NCI-H1048 (cell line): ENCODE measurements around the gene ACP6.
"Not testable (repeated sequence)": the region's sequence is repeated elsewhere in the genome, so short reads cannot be mapped to it uniquely, and the experiment has no call there.

ENCODE experiments used
- DNase-seq: peaks from one replicate; lab custom pipeline; 2025; lab: John Stamatoyannopoulos, UW

The ACP6 gene

GRCh38 chr1:147670319-147671001, at the start of gene ACP6:
TSS of gene ACP6 (minus strand) at chr1:147670524. CDS start at chr1:147670048, 476 bp downstream.
- peak; percentile 89 for DNase-seq

- no peak for DNase-seq
Measured at GRCh38 chr1:147719711-147720225, 49.4 kb upstream of the ACP6 start.

DNA sequence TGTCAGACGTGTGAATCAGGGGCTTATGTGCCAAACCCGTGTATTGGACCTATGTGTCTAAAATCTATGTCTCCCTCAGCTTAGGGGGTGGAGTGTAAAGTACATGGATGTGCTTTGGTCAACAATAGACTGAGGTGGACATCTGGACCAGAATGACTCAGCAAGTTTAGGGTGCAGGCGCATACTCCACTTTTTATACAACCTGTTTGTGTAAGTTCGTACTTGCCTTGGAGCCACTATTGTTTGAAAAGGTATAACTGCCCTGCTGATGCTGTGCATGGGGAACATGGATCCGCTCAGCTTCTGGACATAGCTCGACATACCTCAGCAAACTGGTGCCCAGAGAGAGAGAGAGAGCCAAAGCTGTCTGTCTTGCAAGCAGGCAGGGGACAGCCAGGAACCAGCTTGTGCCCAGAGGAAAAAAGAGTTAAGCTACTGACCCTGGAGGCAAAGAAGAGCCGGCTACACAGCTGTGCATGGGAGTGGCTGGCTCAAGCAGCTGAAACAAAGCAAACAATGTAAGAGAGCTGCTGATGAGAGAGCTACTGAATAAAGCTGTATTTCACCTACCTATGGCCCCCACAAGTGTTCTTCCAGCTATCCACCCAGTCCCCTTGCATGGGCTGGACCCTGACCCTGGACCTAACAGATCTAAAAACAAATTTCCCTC, 48.8 kb upstream of the ACP6 start:
- no peak for DNase-seq

DNA sequence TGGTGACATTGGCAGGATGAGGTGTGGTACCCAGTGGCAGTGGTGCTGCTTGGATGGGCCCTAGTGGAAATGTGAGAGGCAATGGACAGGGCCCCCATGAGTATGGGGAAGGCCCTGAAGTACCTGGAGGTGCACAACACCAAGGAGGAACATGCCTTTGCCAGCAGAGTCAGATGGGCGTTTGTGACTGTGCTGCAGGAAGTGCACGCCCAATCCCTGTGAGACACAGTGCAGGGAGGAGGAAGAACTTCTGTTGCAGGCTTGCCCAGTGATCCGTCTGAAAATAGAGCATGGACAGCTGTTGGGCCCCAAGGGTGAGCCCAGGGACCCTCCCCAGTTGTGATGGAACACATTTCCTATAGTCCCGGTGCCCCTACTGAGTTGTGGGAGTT, 47.4 kb upstream of the ACP6 start:
- DNase-seq, result no peak

DNA sequence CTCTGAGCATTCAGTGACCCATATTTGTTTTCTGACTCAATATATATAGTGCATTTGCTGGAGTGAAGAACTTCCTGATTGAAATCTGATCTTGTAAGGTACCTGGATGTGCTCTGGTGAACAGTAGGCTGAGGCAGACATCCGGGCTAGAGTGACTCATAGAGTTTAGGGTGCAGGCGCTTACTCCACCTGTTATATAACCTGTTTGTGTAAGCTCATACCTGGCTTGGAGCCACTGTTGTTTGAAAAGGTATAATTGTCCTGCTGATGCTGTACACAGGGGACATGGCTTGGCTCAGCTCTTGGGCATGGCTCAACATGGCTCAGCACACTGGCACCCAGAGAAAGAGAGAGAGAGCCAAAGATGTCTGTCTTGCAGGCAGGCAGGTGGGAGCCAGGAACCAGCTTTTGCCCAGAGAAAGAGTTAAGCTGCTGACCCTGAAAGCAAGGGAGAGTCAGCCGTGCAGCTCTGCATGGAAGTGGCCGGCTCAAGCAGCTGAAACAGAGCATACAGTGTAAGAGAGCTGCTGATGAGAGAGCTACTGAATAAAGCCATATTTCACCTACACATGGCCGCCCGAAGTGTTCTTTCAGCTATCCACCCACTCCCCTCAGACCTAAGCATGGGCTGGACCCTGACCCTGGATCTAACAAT, 46.9 kb upstream of the ACP6 start:
- no peak for DNase-seq

DNA sequence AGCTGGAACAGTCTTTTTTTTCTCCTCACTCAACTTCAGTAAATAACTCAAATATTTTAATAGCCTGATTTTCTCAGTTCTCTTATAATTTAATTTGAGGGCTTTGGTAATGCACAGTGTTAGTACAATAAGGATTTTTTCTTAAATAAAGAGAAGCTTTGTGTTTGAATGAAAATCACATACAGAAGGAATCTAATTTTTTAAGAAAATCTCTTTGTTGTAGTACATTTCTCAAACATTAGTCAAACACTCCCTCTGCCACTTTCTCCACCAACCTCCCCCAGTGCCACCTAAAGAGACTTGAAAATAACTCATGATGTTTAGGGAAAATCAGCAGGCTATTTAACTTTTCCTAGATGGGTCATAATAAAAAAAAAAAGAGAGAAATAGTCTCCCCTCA, 42.3 kb upstream of the ACP6 start:
- DNase-seq, result no peak

- peak; percentile 55 for DNase-seq
Measured at GRCh38 chr1:147700042-147701006, 30.0 kb upstream of the ACP6 start.

- no peak for DNase-seq
Measured at GRCh38 chr1:147699686-147700041, 29.3 kb upstream of the ACP6 start.

GRCh38 chr1:147683163-147683763, 12.9 kb upstream of the ACP6 start:
- DNase-seq, result no peak

DNA sequence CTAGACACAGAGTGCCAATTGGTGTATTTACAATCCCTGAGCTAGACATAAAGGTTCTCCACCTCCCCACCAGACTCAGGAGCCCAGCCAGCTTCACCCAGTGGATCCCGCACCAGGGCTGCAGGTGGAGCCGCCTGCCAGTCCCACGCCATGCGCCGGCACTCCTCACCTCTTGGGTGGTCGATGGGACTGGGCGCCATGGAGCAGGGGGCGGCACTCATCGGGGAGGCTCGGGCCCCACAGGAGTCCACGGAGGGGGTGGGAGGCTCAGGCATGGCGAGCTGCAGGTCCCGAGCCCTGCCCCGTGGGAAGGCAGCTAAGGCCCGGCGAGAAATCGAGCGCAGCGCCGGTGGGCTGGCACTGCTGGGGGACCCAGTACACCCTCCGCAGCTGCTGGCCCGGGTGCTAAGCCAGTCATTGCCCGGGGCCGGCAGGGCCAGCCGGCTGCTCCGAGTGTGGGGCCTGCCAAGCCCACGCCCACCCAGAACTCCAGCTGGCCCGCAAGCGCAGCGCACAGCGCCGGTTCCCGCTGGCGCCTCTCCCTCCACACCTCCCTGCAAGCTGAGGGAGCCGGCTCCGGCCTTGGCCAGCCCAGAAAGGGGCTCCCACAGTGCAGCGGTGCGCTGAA, 10.4 kb upstream of the ACP6 start:
- DNase-seq, result not testable (repeated sequence)

DNA sequence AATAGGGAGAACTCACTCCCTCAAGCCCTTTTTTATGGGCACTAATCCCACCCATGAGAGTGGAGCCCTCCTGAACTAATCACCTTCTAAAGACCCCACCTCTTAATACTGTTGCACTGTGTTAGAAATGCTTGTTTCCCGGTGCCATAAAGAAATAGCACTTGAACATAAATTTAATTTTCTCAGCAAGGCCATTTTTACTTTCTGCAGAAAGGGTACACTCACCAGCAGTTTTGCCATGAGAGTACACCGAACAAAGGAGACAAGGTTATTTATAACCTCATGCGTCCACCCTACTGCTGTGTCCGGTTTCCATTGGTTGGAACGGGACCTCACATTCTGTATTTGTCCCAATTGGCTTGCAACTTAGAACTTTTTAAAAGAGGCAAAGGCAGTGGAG, 7.4 kb upstream of the ACP6 start:
- DNase-seq, result not testable (repeated sequence)

DNA sequence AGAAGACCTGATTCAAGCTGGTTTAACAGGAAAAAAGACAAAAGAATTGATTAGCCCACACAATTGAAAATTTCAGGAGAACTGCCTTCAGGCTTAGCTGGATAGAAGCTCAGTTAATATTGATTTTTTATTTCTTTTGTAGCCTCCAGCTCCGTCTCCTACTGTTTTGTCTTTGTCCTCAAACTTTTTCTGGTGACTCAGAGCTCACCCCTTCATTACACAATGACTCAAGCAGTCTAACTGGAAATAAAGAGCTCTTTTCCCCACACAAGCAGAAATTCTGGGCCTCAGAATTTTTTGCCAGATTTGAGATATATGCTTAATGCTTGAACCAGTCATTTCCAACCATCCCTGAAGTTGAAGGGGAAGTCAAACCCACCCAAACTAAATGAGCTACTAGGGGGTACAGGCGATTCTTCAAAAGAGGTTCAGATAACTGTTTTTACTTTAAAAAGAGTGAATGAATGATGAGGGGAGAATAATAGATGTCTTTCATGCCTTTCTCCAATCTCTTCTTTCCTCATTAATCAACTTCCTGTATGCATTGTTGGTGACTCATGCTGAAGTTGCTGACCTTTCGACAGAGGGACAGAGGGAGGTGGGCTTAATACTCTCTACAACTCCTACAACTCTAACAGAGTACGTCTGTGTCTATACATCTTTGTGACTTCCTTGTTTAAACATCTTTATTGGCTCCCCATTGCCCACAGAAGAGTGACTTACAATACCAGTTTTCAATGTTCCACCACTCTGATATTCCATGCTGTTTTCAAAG, 6.2 kb upstream of the ACP6 start:
- DNase-seq, result no peak

- DNase-seq, result no peak
Measured at GRCh38 chr1:147673816-147674215, 3.5 kb upstream of the ACP6 start.

DNA sequence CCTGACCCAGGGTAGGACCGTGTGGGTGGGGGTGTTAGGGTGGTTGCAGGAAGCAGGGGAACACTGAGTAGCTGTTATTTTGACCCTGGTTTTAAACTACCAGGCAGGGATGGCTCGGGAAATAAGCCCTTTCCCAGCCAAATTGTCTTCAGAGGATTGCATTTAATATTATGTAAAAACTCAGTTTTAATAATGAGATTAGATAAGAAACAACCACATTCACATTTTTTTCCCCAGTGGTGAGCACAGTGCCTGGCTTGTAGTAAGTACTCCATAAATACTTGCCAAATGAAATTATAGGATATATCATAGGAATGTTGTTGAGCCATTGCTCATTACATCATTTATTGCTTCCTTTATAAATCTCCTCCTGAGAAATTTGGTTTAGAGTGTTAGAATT, 3.1 kb upstream of the ACP6 start:
- no peak for DNase-seq

GRCh38 chr1:147669469-147670318, 630 bp downstream of the ACP6 start:
- DNase-seq, result no peak

DNA sequence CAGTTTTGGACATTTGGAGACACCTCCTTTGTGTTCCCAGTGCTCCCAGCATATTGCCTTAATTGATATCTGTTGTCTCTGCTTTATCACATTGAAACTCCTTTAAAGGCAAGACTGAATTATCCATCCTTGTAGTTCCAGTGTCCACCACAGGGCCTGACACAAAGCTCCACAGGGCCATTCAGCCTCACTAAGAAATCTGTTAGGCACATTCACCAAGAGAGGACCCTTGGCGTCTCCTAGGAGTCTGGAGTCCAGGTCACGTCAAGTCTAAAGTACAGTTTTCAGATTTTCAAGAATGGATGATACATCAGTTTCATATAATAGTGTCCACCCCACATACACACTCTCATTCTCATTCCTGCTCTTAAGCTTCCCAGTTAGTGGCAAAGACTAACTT, 4.8 kb downstream of the ACP6 start:
- DNase-seq, result no peak

DNA sequence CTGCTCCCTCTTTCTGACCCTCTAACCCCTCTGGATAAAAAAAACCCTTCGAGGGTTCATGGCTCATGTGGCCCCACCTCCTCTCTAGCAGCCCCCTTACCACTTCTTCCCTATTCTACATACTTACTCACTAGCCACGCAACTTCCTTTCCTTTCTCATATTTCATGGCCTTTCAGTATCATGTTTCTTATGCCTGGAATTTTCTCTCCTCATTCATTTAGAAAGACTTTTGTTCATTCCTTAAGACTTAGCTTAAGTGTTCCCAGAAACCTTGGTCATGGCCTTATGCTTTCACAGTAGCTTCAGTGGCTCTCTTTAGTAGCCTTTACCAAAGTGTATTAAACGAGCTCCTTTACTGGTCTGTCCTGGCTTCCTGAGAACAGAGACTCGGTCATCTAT, 6.1 kb downstream of the ACP6 start:
- no peak for DNase-seq

DNA sequence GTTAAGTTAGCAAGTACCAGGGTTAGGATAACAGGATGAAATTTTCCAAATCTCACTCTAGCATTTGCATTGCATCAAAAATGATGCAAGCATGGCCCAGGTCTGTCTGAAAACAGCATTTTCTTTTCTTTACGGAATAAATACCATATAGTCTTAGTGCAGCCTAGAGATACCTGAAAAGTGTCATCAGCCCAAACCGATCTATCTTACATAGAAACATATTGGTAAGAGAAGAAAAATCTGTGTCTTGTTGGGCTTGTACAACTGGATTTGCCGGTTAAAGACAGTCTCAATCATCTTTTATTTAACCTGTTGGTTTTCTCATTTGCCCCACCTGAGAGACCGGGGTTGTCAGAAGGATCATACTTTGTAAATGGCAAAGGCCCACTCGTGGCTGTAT, 15.8 kb downstream of the ACP6 start:
- no peak for DNase-seq

DNA sequence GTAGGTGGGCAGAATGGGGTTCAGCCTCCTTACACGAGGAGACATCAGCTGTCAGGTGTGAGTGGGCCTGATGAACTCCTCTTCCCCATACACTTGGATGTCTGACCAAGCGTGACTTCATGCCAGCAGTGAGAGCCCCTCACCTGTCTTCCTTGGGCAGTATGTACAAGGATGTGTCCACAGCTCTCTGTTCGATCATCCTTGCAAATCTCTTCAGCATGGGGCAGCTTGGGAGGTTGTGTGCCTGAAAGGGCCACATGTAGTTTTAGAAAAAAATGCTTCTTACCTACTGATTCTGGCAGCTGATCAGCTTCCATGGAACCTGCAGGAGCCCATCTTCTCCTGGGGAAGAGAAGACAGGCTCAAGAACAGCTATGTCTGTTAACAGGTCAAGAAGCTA, 18.0 kb downstream of the ACP6 start:
- DNase-seq, result no peak
